ENCODE measurements around the gene LANCL1. TPM values are rescaled to one million over a fixed set of nuclear protein-coding genes. Genes with fewer than 3 reads are reported as not detected.

The LANCL1 gene
- total RNA-seq, 3 donors from 2014 or later: 20.8 to 45.5 (median 28.0) TPM

- no peak for ATAC-seq
- H3K4me3 ChIP-seq: no peak overlapping the region
- no peak for DNase-seq
- intact Hi-C loops (cut with DNase I, micrococcal nuclease): no loop called here
- TF ChIP-seq, protein P1, sequence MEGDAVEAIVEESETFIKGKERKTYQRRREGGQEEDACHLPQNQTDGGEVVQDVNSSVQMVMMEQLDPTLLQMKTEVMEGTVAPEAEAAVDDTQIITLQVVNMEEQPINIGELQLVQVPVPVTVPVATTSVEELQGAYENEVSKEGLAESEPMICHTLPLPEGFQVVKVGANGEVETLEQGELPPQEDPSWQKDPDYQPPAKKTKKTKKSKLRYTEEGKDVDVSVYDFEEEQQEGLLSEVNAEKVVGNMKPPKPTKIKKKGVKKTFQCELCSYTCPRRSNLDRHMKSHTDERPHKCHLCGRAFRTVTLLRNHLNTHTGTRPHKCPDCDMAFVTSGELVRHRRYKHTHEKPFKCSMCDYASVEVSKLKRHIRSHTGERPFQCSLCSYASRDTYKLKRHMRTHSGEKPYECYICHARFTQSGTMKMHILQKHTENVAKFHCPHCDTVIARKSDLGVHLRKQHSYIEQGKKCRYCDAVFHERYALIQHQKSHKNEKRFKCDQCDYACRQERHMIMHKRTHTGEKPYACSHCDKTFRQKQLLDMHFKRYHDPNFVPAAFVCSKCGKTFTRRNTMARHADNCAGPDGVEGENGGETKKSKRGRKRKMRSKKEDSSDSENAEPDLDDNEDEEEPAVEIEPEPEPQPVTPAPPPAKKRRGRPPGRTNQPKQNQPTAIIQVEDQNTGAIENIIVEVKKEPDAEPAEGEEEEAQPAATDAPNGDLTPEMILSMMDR (IDR thresholded peaks at IDR 0.05): no peak
- no peaks in the 10 kb centered on the region for H3K4me1 ChIP-seq (ENCODE audit: low read depth)
- no peaks in the 10 kb centered on the region for H3K36me3 ChIP-seq (ENCODE audit: low read depth)
- peaks cover 30% of the 10 kb centered on the region for H3K9me3 ChIP-seq
Measured at GRCh38 chr2:210421916-210422315, 54.6 kb downstream of the LANCL1 start.

DNA sequence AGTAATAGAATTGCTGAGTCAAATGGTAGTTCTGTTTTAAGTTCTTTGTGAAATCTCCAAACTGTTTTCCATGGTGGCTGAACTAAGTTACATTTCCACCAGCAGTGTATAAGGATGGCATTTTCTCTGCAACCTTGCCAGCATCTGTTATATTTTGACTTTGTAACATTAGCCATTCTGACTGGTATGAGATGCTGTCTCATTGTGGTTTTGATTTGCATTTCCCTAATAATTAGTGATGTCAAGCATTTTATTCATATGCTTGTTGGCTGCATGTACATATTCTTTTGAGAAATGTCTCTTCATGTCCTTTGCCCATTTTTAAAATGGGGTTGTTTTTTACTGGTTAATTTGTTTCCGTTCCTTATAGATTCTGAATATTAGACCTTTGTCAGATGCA is 63.9 kb downstream of the LANCL1 start:
- ATAC-seq: no peak
- Histone ChIP-seq H3K36me3 (ENCODE audit: low read depth) (no peaks in the 10 kb centered on the region), H3K9me3 (no peaks in the 10 kb centered on the region), H3K4me1 (ENCODE audit: low read depth) (no peaks in the 10 kb centered on the region), H3K4me3 (no peak overlapping the region)
- intact Hi-C loops (cut with DNase I, micrococcal nuclease): no loop called here
- TF ChIP-seq, protein P1 (IDR thresholded peaks at IDR 0.05): no peak
- no peak for DNase-seq

DNA sequence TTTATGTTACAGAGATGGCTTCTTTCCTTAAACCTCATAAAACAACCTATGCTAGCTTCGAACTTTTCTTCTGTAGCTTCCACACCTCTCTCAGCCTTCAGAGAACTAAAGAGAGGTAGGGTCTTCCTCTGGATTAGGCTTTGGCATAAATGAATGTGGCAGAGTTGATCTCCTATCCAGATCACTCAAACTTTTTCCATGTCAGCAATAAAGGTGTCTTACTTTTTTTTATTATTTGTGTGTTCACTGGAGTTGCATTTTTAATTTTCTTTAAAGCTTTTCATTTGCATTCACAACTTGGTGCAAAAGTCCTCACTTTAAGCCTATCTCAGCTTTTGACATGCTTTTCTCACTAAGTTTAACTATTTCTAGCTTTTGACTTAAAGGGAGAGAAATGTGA is 66.0 kb downstream of the LANCL1 start:
- H3K4me3 ChIP-seq: no peak overlapping the region
- no peaks in the 10 kb centered on the region for H3K9me3 ChIP-seq
- intact Hi-C loops (cut with DNase I, micrococcal nuclease): no loop called here
- DNase-seq (no peak), ATAC-seq (no peak)
- no peaks in the 10 kb centered on the region for H3K36me3 ChIP-seq (ENCODE audit: low read depth)
- TF ChIP-seq, protein P1 (IDR thresholded peaks at IDR 0.05): no peak
- H3K4me1 ChIP-seq (ENCODE audit: low read depth): no peaks in the 10 kb centered on the region

DNA sequence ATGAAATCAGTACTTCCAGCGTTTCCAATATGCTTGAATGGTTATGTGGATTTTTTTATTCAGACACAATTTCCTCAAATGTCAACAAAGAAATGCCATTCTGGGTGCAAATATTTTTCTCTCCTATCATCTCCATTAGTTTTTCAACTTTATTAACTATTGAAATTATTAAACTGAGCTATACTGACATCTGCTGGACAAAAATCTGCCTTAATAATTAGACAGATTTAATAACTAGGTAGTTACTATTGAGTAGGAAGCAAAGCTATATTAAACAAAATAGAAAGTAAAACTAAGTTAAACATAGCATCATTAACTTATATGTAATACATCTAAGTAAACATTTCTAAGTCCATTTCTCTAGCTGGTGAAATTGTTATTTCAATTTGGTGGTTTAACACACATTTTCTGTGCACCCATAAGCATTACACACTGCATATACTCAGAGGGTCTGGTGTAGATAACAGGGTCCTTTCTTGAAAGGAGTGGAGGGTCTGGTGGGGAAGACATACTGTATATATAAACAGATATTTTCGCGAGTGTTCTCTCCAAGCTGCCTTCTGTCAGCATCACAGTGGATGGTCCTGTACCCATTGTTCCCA is 77.0 kb downstream of the LANCL1 start:
- H3K4me3 ChIP-seq: no peak overlapping the region
- H3K36me3 ChIP-seq (ENCODE audit: low read depth): no peaks in the 10 kb centered on the region
- no peaks in the 10 kb centered on the region for H3K9me3 ChIP-seq
- ATAC-seq (no peak), DNase-seq (no peak)
- TF ChIP-seq, protein P1 (IDR thresholded peaks at IDR 0.05): no peak
- H3K4me1 ChIP-seq (ENCODE audit: low read depth): no peaks in the 10 kb centered on the region
- intact Hi-C loops (cut with DNase I, micrococcal nuclease): no loop called here

DNA sequence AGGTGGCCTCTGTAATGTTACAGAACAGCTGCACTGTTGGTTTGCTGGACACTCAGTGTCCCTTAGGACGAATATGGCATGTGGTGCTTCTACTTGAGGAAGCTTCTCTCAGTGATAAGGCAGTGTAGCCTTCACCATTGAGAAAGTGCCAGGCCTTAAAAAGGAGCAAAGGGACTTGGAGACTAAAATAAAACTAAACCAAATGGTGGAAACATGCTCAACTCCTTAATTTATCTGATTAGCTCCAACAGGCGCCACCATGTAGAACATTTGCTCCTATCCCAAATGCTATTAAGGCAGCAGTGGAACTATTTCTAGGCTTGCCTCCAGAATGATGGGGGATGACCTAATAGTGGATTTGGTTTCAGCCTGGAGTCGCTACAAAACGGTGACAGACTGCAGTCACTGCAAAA is 84.1 kb downstream of the LANCL1 start:
- intact Hi-C loops (cut with DNase I, micrococcal nuclease): no loop called here
- ATAC-seq (no peak), DNase-seq (no peak)

More for the DNA sequence above, 84.1 kb downstream of the LANCL1 start:
- H3K4me3 ChIP-seq: no peak overlapping the region
- H3K4me1 ChIP-seq (ENCODE audit: low read depth): no peaks in the 10 kb centered on the region
- no peaks in the 10 kb centered on the region for H3K9me3 ChIP-seq
- H3K36me3 ChIP-seq (ENCODE audit: low read depth): no peaks in the 10 kb centered on the region
- TF ChIP-seq, protein P1 (IDR thresholded peaks at IDR 0.05): no peak
